ENCODE data around the gene RTBDN.

Gene RTBDN

DNA sequence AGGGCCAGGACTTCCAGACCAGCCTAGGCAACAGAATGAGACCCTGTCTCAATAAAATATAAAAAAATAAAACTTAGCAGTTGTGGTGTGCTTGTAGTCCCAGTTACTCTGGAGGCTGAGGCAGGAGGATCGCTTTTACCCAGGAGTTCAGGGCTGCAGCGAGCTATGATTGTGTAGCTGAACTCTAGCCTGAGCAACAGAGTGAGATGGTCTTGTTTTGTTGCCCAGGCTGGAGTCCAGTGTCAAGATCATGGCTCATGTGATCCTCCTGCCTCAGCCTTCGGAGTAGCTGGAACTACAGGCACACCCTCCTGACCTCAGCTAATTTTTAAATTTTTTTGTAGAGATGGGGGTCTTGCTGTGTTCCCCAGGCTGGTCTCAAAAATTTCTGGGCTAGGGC is 47.4 kb downstream of the RTBDN start:
- TF ChIP-seq MAX (IDR thresholded peaks at IDR 0.05) (no peak), EGR1 (IDR thresholded peaks at IDR 0.05) (no peak), FOXM1 (IDR thresholded peaks at IDR 0.05; ENCODE audit: borderline replicate concordance, low read depth) (no peak), USF1 (IDR thresholded peaks at IDR 0.05) (no peak), NFIC (IDR thresholded peaks at IDR 0.05) (no peak), YY1 (IDR thresholded peaks at IDR 0.05; ENCODE audit: low read depth) (no peak), TCF12 (IDR thresholded peaks at IDR 0.05; ENCODE audit: low read depth) (no peak), CEBPB (IDR thresholded peaks at IDR 0.05) (no peak)

- peak; percentile 70 for TF ChIP-seq MAX (IDR thresholded peaks at IDR 0.05)
- peak; percentile 89 for TF ChIP-seq TCF12 (IDR thresholded peaks at IDR 0.05; ENCODE audit: low read depth)
- peak; percentile 81 for TF ChIP-seq EP300 (IDR thresholded peaks at IDR 0.05; ENCODE audit: borderline replicate concordance)
- TF ChIP-seq CREB1 (IDR thresholded peaks at IDR 0.05; ENCODE audit: low read depth), result no peak
- peak; percentile 60 for TF ChIP-seq EGR1 (IDR thresholded peaks at IDR 0.05)
- no peak for TF ChIP-seq FOXM1 (IDR thresholded peaks at IDR 0.05; ENCODE audit: borderline replicate concordance, low read depth)
- TF ChIP-seq TAF1 (IDR thresholded peaks at IDR 0.05; ENCODE audit: low read depth), result 0 out of 2 replicates have a peak, but pooled peaks have one; percentile 33
- TF ChIP-seq TEAD4 (IDR thresholded peaks at IDR 0.05), result 0 out of 2 replicates have a peak, but pooled peaks have one; percentile 36
- 0 out of 2 replicates have a peak, but pooled peaks have one; percentile 24 for TF ChIP-seq USF1 (IDR thresholded peaks at IDR 0.05)
- TF ChIP-seq NFIC (IDR thresholded peaks at IDR 0.05), result peak; percentile 73
- no peak for TF ChIP-seq YY1 (IDR thresholded peaks at IDR 0.05; ENCODE audit: low read depth)
- peak; percentile 97 for TF ChIP-seq ZBTB7A (IDR thresholded peaks at IDR 0.05; ENCODE audit: low read depth)
- no peak for TF ChIP-seq RAD21 (IDR thresholded peaks at IDR 0.05; ENCODE audit: low read depth)
- TF ChIP-seq, protein P1, sequence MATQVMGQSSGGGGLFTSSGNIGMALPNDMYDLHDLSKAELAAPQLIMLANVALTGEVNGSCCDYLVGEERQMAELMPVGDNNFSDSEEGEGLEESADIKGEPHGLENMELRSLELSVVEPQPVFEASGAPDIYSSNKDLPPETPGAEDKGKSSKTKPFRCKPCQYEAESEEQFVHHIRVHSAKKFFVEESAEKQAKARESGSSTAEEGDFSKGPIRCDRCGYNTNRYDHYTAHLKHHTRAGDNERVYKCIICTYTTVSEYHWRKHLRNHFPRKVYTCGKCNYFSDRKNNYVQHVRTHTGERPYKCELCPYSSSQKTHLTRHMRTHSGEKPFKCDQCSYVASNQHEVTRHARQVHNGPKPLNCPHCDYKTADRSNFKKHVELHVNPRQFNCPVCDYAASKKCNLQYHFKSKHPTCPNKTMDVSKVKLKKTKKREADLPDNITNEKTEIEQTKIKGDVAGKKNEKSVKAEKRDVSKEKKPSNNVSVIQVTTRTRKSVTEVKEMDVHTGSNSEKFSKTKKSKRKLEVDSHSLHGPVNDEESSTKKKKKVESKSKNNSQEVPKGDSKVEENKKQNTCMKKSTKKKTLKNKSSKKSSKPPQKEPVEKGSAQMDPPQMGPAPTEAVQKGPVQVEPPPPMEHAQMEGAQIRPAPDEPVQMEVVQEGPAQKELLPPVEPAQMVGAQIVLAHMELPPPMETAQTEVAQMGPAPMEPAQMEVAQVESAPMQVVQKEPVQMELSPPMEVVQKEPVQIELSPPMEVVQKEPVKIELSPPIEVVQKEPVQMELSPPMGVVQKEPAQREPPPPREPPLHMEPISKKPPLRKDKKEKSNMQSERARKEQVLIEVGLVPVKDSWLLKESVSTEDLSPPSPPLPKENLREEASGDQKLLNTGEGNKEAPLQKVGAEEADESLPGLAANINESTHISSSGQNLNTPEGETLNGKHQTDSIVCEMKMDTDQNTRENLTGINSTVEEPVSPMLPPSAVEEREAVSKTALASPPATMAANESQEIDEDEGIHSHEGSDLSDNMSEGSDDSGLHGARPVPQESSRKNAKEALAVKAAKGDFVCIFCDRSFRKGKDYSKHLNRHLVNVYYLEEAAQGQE (IDR thresholded peaks at IDR 0.05; ENCODE audit: low read depth), result no peak
- TF ChIP-seq CEBPB (IDR thresholded peaks at IDR 0.05), result no peak
Measured at GRCh38 chr19:12786141-12786870, 48.1 kb downstream of the RTBDN start.

GRCh38 chr19:12785431-12786031 is 48.8 kb downstream of the RTBDN start:
- TF ChIP-seq FOXM1 (IDR thresholded peaks at IDR 0.05; ENCODE audit: borderline replicate concordance, low read depth) (no peak), MAX (IDR thresholded peaks at IDR 0.05) (no peak), CEBPB (IDR thresholded peaks at IDR 0.05) (no peak), USF1 (IDR thresholded peaks at IDR 0.05) (no peak), EP300 (IDR thresholded peaks at IDR 0.05; ENCODE audit: borderline replicate concordance) (no peak), YY1 (IDR thresholded peaks at IDR 0.05; ENCODE audit: low read depth) (no peak), TAF1 (IDR thresholded peaks at IDR 0.05; ENCODE audit: low read depth) (no peak), TCF12 (IDR thresholded peaks at IDR 0.05; ENCODE audit: low read depth) (no peak), EGR1 (IDR thresholded peaks at IDR 0.05) (no peak), NFIC (IDR thresholded peaks at IDR 0.05) (no peak), CREB1 (IDR thresholded peaks at IDR 0.05; ENCODE audit: low read depth) (no peak), ZBTB7A (IDR thresholded peaks at IDR 0.05; ENCODE audit: low read depth) (no peak), TEAD4 (IDR thresholded peaks at IDR 0.05) (no peak), RAD21 (IDR thresholded peaks at IDR 0.05; ENCODE audit: low read depth) (no peak)
- TF ChIP-seq, protein P1 (IDR thresholded peaks at IDR 0.05; ENCODE audit: low read depth), result no peak

DNA sequence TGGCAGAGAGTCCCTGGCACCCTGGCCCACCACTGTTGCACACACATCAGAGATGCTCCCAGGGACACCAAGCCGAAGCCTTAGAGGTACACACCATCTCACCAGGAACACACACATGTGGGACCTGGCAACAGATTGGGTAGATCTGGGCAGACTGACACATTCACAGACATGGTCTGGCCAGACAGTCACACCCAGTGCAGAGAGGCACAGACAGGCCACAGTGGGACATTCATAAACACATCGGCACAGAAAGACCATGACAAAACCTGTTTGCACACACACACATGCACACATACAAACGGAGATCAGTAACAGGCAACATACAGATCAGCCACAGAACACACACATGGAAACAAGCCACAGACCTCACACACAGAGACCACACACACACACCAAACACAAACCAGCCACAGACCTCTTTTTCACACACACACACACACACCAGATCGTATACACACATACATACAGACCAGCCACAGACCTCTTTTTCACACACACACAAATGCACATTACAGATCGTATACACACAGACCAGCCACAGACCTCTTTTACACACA is 49.4 kb downstream of the RTBDN start:
- TF ChIP-seq EP300 (IDR thresholded peaks at IDR 0.05; ENCODE audit: borderline replicate concordance), result no peak
- TF ChIP-seq, protein P1 (IDR thresholded peaks at IDR 0.05; ENCODE audit: low read depth), result no peak
- no peak for TF ChIP-seq ZBTB7A (IDR thresholded peaks at IDR 0.05; ENCODE audit: low read depth)
- TF ChIP-seq RAD21 (IDR thresholded peaks at IDR 0.05; ENCODE audit: low read depth), result no peak
- no peak for TF ChIP-seq USF1 (IDR thresholded peaks at IDR 0.05)
- no peak for TF ChIP-seq CREB1 (IDR thresholded peaks at IDR 0.05; ENCODE audit: low read depth)
- TF ChIP-seq NFIC (IDR thresholded peaks at IDR 0.05), result no peak
- no peak for TF ChIP-seq YY1 (IDR thresholded peaks at IDR 0.05; ENCODE audit: low read depth)
- no peak for TF ChIP-seq TEAD4 (IDR thresholded peaks at IDR 0.05)
- no peak for TF ChIP-seq EGR1 (IDR thresholded peaks at IDR 0.05)
- no peak for TF ChIP-seq FOXM1 (IDR thresholded peaks at IDR 0.05; ENCODE audit: borderline replicate concordance, low read depth)
